ENCODE results near the gene PBRM1.
A peak's percentile ranks its signal among the peaks of the same experiment; 100 is the strongest.

Gene PBRM1

DNA sequence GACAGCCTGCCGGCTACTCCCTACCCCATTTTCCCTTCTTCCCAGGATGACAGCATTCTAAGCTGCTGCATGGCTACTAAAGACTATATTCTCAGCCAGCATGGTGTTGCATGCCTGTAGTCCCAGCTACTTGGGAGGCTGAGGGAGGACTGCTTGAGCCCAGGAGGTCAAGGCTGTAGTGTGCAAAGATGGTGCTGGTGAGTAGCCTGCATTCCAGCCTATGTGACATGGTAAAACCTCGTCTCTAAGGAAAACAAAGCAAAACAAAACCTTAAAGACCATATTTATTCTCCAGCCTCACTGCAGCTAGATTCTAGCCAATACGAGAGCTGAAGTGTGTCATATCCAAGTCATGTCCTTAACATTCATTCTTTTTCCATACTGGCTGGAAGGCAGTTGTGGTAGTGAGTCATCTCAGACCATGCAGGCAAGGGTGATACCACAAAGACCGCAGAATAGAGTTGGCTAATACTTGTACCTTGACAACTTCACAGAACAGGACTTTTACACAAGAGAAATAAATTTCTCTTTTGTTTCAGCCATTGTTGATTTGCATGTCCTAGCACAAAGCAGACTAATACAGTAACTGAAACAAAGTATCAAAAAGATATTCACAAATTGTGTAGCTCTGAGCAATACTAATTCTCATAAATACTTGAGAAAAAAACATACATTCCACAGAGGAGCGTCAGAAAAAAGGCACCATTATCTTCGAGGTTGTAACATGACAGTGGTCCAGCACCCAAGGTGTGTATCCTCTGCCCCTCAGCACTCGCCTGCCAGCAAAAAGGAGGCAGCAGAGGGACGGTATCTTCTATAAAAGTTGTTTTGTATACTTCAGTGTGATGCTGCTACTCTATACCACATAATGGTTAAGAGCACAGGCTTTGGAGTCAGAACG is 14.8 kb downstream of the PBRM1 start:
- peak; percentile 81 for DNase-seq (ENCODE audit: low spot score)

DNA sequence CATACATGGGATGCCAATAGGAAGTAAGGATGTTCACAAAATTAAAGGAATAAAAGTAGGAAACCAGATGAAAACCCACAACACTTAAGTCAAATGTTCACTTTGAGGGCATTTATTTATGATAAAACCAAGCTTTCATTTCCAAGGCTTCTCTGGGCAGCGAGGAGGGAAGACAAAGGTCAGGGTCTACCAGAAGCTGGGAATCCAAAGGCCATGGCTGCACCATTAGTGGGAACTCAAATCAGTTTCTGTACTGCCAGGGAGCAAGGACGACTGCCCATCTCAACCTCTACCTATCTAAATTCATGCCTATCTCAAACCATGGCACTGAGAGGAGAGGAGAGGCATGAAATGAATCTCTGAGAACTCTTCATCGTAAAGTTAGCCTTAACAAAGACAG is 22.6 kb downstream of the PBRM1 start:
- DNase-seq (ENCODE audit: low spot score) = no peak

DNA sequence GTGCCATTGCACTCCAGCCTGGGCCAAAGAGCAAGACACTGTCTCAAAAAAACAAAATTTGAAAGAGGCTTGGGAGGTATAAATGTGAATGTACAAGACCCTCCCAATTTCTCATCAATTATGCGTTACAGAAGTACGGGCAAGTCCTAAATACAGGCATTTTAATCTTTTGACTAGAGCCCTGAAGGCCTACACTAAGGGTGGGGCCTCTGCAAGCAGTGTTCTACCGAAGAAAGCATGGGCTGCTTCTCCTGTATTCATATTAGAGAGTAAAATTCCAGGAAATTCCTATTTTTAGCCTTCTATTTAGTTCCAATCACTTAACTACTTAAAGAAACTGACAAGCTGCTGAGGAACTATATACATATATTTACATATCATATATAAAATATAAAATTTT is 25.7 kb downstream of the PBRM1 start:
- DNase-seq (ENCODE audit: low spot score) = no peak

DNA sequence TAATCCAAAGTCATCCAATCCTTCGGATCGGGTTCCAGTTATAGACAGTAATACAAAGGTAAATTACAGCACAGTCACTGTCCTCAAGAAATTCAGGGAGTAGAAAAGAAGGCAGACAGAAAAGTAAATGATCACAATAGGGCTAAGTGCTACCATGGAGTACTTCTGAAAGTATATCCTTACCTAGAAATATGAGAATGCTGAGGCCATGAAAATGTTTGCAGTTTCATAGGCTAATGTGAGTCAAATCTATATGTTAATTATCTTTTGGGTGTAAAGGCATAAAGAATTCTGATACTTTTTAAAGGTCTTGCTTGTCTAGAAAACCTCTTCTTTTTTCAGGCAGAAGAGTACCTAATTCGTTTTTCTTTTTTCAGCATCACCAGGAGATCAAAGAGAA is 29.8 kb downstream of the PBRM1 start:
- DNase-seq (ENCODE audit: low spot score) = no peak

DNA sequence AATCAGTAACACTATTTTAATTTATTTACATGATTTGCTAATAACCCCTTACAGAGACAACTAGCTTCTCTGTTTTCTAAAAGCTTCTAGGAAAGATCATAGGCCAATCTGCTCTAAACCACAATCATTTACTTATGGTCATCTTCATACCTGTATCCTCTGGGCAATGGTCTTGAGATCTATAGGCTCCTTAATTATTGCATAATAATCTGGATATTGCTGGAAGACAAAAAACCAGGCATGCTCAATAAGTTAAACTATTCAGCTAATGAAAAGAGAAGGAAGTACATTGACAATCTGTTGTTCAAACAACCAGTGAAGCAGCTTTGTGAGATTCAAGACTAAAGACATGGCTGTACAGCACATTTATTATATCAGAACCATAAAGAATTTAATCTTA is 34.1 kb downstream of the PBRM1 start:
- DNase-seq (ENCODE audit: low spot score) = no peak

DNA sequence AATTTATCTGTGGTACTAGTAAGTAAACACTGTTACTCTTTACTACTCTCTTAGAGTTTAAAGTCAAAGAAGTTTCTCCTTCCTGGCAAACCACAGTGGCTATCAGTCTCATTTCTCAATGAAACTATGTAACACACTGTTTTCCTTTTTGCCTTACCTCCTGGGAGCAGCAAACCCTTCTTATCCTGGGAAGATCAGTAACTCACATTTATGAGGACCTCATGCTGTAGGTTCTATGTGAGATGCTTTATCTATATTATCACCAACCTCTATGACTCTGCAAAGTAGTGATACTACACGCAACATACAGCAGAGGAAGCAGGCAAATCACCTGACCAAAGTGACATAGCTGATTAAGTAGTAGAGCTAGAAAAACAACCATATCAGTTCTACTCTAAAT is 35.3 kb downstream of the PBRM1 start:
- no peak for DNase-seq (ENCODE audit: low spot score)

DNA sequence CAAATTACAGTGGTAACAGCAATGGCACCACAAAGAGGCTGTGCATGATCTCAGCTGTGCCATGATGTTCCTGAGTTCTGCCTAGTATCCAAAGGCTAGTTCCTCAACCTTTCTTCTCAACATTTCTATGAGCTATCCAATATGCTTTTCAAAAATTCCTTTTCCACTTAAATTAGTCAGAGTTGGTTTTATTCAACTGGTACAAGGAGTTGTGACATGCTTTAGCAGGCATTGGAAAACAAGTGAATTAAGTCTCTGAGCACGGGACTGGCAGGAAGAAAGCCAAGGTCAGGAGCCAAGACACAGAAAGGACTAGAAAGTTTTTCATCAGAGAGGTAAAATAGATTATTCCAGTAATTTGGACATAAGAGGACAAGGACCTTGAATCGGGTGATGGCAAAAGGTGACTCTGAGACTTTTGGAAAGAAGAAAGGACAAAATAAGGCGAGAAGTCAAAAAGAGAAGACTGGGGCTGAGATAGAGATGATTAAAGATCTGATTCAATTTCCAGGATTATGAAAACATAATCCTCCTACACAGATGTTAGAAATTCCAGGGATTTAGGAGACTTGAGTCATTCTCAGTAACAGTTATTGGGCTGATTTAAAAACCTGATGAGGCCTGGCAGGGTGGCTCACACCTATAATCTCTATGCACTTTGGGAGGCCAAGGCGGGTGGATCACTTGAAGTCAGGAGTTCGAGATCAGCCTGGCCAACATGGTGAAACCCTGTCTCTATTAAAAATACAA is 36.1 kb downstream of the PBRM1 start:
- DNase-seq (ENCODE audit: low spot score) = peak; percentile 36

DNA sequence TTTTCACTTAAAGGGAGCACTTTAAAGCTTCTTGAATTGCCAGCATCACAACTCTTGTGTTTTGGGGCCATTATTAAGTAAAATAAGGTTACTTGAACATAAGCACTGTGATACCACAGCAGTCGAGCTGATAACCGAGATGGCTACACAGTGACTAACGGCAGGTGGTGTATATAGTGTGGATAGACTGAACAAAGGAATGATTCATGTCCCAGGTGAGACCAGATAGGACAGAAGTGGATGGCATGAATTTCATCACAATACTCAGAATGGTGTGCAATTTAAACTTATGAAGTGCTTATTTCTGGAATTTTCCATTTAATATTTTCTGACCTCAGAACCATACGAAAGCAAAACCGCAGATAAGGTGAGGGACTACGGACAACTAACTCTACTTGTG is 40.2 kb downstream of the PBRM1 start:
- DNase-seq (ENCODE audit: low spot score) = no peak

DNA sequence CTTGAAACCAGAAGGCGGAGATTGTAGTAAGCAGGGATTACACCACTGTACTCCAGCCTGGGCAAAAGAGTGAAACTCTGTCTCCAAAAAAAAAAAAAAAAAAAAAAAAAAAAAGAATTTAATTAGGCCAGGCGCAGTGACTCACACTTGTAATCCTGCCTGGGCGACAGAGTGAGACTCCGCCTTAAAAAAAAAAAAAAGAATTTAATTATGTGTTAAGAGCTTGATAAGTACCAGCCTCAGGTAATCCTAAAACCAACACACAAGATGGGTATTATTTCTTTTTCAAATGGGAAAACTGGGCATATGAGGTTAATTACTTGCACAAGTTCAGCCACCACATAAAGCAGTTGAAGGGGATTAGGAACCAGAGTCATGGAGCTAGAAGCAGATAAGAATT is 49.0 kb downstream of the PBRM1 start:
- DNase-seq (ENCODE audit: low spot score) = no peak

DNA sequence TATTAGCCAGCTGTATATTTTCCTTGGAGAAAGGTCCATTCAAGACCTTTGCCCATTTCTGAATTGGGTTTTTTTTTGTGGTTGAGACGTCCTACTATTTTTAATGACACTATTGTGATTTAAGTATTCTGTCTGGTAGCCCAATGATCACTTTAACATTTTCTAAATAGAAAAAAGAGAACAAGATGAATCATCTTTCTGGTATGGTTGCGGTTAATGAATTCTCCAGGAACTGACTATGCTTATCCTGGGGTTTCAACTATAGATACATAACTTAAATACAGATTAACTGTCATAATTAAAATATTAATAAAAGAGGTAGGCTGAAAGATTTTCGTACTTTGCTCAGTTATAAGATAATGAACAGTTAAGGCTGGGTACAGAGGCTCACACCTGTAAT is 51.9 kb downstream of the PBRM1 start:
- DNase-seq (ENCODE audit: low spot score) = peak; percentile 12

DNA sequence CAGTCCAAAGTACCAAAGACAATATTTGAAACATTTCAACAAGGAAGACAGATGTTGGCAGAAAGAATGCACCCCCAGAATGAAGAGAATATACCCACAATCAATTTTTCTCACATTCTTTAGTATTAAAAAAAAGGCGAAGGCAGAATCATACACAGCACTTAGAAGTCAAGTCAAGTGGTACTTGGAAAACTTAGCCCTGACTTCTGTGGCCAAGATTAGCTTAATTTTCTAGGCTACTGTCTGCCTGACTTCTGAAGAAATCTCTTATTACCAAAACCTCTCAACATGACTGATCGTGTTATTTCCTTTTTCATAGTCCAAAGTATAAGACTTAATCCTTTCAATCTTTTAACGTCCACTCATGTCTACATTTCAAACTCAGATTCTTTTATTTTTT is 60.7 kb downstream of the PBRM1 start:
- DNase-seq (ENCODE audit: low spot score) = no peak

DNA sequence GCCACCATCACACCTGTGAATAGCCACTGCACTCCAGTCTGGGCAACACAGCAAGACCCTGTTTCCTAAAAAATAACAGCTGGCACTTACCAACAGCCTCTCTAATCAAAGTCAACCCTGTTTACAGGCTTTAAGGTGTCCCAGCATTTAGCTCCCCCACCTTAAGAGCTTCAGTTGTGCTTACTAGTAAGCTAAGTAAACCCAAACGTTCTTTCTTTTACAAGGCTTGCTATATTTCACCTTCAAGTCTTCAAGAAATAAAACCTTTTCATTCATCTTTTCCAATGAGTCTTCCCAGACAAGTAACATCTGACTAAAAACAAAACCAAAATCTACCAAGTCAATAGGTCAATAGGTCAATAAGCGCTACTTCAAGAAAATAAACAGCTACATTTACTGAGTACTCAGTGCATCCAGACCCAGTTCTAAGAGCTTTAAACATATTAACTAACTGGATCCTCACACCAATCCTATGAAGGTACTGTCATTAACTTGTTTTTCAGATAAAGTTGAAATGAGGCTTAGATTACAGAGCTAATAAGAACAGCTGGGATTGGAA is 62.4 kb downstream of the PBRM1 start:
- no peak for DNase-seq (ENCODE audit: low spot score)

DNA sequence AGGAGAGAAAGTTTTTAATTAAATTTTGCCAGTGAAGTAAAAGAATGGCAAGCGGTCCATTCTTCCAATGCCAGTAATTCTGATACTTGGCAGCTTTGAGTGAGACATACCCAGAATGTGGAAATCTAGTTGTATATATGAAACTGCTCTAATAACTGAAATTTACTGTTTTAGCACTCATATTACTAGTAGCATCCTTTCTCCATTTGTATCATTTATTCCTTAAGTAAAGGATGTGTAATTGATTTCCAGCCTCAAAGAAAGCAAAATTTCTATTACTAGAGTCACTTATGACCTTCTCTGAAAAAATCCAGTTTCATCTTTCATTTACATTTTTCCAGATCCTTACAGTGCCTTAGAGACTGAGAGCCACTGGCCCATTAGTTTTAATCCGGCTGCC is 65.1 kb downstream of the PBRM1 start:
- no peak for DNase-seq (ENCODE audit: low spot score)

DNA sequence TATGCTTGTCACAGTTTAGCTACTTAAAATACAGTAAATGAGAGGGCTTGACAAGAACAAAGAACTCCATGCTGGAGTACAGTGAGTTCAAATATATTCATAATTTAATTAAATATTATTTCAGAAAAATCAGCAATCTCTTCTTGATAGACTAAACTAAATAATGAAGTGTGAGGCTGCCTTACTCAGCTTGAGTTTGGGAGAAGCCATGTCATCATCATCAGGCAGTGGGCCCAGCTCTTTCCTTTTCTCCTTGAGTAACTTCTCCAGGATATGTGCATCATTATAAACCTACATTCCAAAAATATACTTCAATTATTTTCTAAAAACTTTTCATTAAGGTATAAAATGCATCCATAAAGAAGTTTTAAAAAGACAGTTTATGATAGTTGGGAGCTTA is 70.5 kb downstream of the PBRM1 start:
- no peak for DNase-seq (ENCODE audit: low spot score)

DNA sequence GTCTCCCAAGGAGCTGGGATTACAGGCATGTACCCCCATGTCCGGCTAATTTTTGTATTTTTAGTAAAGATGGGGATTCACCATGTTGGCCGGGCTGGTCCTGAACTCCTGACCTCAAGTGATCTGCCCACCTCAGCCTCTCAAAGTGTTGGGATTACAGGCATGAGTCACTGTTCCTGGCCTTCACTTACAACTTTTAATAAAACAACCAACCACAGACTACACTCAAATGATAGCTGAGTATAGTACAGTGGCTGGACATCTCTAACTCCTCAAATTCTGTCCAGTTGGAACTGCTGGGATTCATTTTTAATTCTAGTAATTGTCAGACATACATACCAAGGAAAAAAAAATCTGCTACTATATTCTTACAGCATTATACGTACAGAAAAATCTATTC is 71.0 kb downstream of the PBRM1 start:
- DNase-seq (ENCODE audit: low spot score) = no peak

DNA sequence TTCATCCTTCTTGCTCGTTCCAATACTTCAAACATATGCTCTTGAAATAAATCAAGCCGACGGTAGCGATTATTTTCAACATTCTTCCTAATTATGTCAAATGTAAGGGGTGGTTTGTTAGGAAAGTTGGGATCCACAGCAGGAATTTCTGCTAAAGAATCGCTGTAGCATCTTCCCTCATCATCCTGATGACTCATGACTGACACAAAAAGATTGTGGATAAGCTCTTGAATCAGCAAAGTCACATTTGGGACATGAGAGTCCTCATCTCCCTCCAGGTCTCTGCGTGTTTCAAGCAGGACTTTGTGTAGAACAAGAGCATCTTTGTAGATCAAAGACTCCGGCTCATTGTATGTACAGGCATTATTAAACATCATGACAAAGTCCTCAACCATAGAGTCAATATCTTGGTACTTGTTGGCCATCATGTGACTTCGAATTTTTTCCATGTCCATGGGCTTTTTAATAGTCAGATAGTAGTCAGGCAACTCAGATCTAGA is 76.3 kb downstream of the PBRM1 start:
- no peak for DNase-seq (ENCODE audit: low spot score)

DNA sequence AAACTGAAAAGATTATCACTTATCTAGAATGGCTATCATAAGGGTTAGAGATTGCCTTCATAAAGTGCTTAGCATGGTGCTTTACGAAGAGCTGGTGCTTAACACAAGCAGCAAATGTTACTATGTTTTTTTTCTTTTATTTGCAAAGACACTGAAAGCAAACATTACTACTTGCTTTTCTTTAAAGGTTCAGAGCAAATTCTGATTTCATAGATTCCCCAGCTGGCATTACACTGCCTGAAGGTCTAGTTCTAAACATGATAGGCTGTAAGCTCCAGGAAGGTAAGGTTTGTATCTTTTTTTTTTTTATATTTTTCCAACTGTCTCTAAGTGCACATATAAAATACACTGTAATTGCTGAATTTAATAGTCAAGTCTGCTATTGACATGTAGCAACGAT is 77.4 kb downstream of the PBRM1 start:
- DNase-seq (ENCODE audit: low spot score) = no peak

DNA sequence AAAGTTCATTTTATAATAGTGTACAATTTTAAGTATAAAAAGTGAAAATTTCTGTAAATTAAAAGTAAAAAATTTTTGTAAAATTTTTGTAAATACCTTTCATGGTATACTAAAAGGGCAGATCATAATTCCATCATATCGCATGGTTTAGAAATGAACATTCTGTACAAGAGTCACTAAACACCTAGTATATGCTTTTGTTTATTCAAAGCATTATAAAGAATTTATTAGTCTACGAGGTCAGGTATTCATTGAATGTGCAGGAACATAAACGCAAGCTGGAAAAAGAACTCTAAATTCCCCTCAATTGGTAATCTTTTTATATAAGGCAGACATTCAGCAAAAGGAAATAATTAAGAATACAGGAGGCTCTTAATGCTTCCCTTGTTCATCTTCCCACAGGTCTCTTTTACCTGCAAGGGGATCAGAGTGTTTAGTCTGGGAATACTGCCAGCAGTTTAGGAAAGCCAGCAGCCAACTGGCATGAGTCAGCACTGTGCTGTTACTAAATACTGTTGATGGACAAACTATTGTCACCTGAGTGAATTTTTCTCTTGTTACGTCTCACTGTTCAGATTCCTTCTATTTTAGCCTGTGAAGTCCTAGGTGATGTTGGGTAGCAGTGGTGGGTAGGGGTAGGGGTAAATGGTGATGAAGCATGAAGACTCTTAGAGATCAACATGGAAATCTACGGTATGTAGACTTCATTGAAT is 79.2 kb downstream of the PBRM1 start:
- DNase-seq (ENCODE audit: low spot score) = no peak

DNA sequence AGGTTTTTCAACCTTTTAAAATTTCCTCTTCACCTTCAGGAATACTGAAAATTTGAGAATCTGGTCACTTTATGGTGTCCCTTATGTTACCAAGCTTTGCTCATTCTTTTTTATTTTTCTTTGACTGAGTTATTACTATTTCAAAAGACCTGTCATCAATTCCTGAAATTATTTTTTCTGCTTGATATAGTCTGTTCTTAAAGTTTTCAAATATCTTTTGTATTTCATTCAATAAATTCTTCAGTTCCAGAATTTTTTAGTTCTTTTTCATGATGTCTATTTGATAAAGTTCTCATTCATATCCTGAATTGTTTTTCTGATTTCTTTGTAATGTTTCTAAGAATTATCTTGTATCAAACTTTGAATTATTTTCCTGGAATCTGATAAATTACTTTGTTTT is 85.5 kb downstream of the PBRM1 start:
- DNase-seq (ENCODE audit: low spot score) = no peak

DNA sequence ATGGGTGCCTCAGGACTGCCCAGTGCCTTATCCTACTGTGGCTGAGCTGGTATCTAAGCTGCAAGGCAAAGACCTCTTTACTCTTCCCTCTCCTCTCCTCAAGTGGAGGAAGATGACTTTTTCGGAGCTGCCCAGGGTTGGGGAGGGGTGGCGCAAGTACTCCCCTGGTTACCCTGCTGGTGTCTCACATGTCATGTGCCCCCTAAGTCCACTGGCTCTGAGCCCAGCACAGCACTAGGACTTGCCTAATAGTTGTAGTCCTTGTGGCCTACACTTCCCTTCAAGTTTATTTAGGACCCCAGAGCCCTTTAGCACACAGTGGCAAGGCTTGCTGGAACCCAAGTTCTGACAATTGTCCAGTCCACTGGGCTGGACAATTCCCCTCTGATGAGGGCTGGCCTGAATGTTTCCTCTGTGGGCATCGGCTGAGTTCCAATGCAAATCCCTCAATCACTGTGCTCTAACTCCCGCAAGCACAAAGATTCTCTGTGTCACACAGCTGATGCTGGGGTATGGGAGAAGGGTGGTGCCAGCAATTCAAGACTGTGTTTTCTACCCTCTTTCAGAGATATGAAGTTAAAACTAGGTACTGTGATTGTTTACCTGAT is 89.0 kb downstream of the PBRM1 start:
- no peak for DNase-seq (ENCODE audit: low spot score)

DNA sequence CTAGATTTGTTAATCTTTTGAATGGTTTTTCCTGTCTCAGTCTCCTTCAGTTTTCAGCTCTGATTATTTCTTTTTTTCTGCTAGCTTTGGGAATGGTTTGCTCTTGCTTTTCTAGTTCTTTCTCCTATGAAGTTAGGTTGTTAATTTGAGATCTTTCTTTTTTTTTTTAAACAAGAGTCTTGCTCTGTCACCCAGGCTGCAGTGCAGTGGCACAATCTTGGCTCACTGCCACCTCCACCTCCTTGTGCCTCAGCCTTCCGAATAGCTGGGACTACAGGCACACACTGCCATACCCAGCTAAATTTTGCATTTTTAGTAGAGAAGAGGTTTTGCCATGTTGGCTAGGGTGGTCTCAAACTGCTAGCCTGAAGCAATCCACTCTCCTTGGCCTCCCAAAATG is 92.6 kb downstream of the PBRM1 start:
- DNase-seq (ENCODE audit: low spot score) = no peak

Data from hepatic stellate cell (primary cell).